Ascending aorta (tissue), 2 donors: Measurements from ENCODE around the gene CS. TPM values are rescaled to one million over a fixed set of nuclear protein-coding genes. Genes with fewer than 3 reads are reported as not detected.

ENCODE experiments used
- DNase-seq, 2 donors: peaks; one replicate each; pipeline ENCODE4 v3.0.0-alpha.2; 2019; ENCODE audit warnings: low spot score in 2 of 2
- H3K27ac ChIP-seq, 2 donors: fragments of 200-600 bp; sonication (generic); one replicate each; pipeline ENCODE4 v1.5.1; 2016 to 2017; ENCODE audit warnings: mild to moderate bottlenecking in 1 of 2
- H3K27me3 ChIP-seq: fragments of 200-600 bp; sonication (generic); one replicate; pipeline ENCODE4 v1.5.1; 2017
- H3K36me3 ChIP-seq, 2 donors: fragments of 200-600 bp; sonication (generic); one replicate each; pipeline ENCODE4 v1.5.1; 2016
- H3K4me1 ChIP-seq, 2 donors: fragments of 200-600 bp; sonication (generic); one replicate each; pipeline ENCODE4 v1.5.1; 2016 to 2017; ENCODE audit warnings: mild to moderate bottlenecking in 1 of 2
- H3K4me3 ChIP-seq, 2 donors: fragments of 200-600 bp; sonication (generic); one replicate each; pipeline ENCODE4 v1.5.1; 2016 to 2017; ENCODE audit warnings: mild to moderate bottlenecking in 1 of 2
- H3K9me3 ChIP-seq, 2 donors: fragments of 200-600 bp; sonication (generic); one replicate each; pipeline ENCODE4 v1.5.1; 2016
- CTCF ChIP-seq, 3 experiments: fragments of 200-600 bp in 2 of 3; fragments of 450-650 bp in 1 of 3; sonication (generic) in 2 of 3; IDR thresholded peaks; one replicate each; pipeline ENCODE4 v1.5.1; 2016 to 2019; ENCODE audit warnings: antibody characterized with exemption in 3 of 3, mild to moderate bottlenecking in 1 of 3, moderate library complexity in 1 of 3
- intact Hi-C: fragments of 100-400 bp; cut with DNase I; formaldehyde crosslinking; loops from one replicate; pipeline ENCODE4 v1.15.1; 2023
- total RNA-seq: library from RNA; depleted of rRNA; stranded (reverse); fragments of >200 nt; gene quantifications from one replicate; pipeline ENCODE4 v1.1.0, GENCODE V29; 2016

The CS gene
- total RNA-seq, 1 donor from 2014 or later: 55.2 TPM

- Histone ChIP-seq H3K9me3 (no peaks in the 10 kb centered on the region), H3K4me3 (peak overlapping the region; percentile 74 to 79), H3K27ac (peak overlapping the region; percentile 80 to 91), H3K36me3 (peaks cover 31 to 32% of the 10 kb centered on the region in 2 donors), H3K27me3 (no peaks in the 10 kb centered on the region), H3K4me1 (peaks cover 7 to 10% of the 10 kb centered on the region in 2 donors)
- no peak for TF ChIP-seq CTCF (IDR thresholded peaks at IDR 0.05)
- DNase-seq: no peak
- intact Hi-C loops: loop anchor here (5.0 kb wide), 2 partner anchors 47 to 198 kb away; partner anchors contain the start of genes APOF, RPL41, STAT2 and ZC3H10
These were observed 15.1 kb upstream of the CS start for GRCh38 chr12:56315249-56315621.

GRCh38 chr12:56311003-56311402 lies 10.9 kb upstream of the CS start:
- peaks cover 7 to 10% of the 10 kb centered on the region in 2 donors for H3K4me1 ChIP-seq
- no peaks in the 10 kb centered on the region for H3K27me3 ChIP-seq
- TF ChIP-seq CTCF (IDR thresholded peaks at IDR 0.05): no peak
- DNase-seq: no peak
- H3K36me3 ChIP-seq: peaks cover 41 to 44% of the 10 kb centered on the region in 2 donors
- H3K9me3 ChIP-seq: no peaks in the 10 kb centered on the region
- H3K27ac ChIP-seq: no peak overlapping the region
- intact Hi-C loops: no loop called here
- H3K4me3 ChIP-seq: no peak overlapping the region

- Histone ChIP-seq H3K27ac (no peak overlapping the region), H3K9me3 (no peaks in the 10 kb centered on the region), H3K27me3 (no peaks in the 10 kb centered on the region), H3K4me1 (no peaks in the 10 kb centered on the region), H3K4me3 (no peak overlapping the region), H3K36me3 (peaks cover 35 to 54% of the 10 kb centered on the region in 2 donors)
- no peak for DNase-seq
- no peak for TF ChIP-seq CTCF (IDR thresholded peaks at IDR 0.05)
- intact Hi-C loops: no loop called here
These were observed 8.6 kb upstream of the CS start for GRCh38 chr12:56308714-56309113.

GRCh38 chr12:56307221-56307965 lies 7.3 kb upstream of the CS start:
- no peak for DNase-seq
- no peaks in the 10 kb centered on the region for H3K9me3 ChIP-seq
- no peaks in the 10 kb centered on the region for H3K27me3 ChIP-seq
- intact Hi-C loops: no loop called here
- H3K36me3 ChIP-seq: peaks cover 35 to 53% of the 10 kb centered on the region in 2 donors
- no peaks in the 10 kb centered on the region for H3K4me1 ChIP-seq
- H3K27ac ChIP-seq: no peak overlapping the region
- no peak overlapping the region for H3K4me3 ChIP-seq
- TF ChIP-seq CTCF (IDR thresholded peaks at IDR 0.05): no peak

- Histone ChIP-seq H3K27me3 (no peaks in the 10 kb centered on the region), H3K36me3 (peaks cover 27 to 44% of the 10 kb centered on the region in 2 donors), H3K4me1 (peaks cover 0 to 9% of the 10 kb centered on the region in 2 donors), H3K27ac (no peak overlapping the region), H3K9me3 (no peaks in the 10 kb centered on the region), H3K4me3 (no peak overlapping the region)
- intact Hi-C loops: no loop called here
- TF ChIP-seq CTCF (IDR thresholded peaks at IDR 0.05): no peak
- DNase-seq: no peak
These were observed 4.9 kb upstream of the CS start for GRCh38 chr12:56304872-56305590.
